ENCODE results near the gene LNX1. TPM values are rescaled to one million over a fixed set of nuclear protein-coding genes. Genes with fewer than 3 reads are reported as not detected.

The LNX1 gene
- total RNA-seq, 1 donor from 2014 or later, result not detected

DNA sequence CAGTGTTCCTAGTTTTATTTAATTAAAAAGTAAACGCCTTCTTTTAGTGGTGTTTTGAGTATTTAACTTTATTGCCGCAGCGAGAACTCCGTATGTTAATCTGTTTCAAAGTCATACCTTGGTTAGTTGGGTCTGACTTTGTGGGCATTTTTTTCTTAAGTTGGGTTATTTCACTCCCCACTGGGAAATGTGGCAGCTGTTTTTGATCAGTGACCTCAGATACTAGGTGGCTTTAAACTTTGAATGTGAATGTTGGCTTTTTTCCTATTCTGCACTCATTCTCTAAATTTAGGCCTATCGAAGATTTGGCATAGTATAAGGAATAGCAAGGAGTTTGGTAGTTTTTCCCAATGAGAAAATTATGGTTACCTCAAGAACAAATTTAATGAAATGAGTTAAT, 127.9 kb downstream of the LNX1 start:
- POLR2A ChIA-PET, result no interaction called here
- peaks cover 8% of the 10 kb centered on the region for H3K9me3 Mint-ChIP-seq
- DNase-seq (no peak), ATAC-seq (ENCODE audit: low read depth) (no peak)
- CTCF ChIA-PET, result no interaction called here
- H3K27ac Mint-ChIP-seq, result no peak overlapping the region
- intact Hi-C loops (cut with micrococcal nuclease), result no loop called here
- TF ChIP-seq, protein P1, sequence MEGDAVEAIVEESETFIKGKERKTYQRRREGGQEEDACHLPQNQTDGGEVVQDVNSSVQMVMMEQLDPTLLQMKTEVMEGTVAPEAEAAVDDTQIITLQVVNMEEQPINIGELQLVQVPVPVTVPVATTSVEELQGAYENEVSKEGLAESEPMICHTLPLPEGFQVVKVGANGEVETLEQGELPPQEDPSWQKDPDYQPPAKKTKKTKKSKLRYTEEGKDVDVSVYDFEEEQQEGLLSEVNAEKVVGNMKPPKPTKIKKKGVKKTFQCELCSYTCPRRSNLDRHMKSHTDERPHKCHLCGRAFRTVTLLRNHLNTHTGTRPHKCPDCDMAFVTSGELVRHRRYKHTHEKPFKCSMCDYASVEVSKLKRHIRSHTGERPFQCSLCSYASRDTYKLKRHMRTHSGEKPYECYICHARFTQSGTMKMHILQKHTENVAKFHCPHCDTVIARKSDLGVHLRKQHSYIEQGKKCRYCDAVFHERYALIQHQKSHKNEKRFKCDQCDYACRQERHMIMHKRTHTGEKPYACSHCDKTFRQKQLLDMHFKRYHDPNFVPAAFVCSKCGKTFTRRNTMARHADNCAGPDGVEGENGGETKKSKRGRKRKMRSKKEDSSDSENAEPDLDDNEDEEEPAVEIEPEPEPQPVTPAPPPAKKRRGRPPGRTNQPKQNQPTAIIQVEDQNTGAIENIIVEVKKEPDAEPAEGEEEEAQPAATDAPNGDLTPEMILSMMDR (IDR thresholded peaks at IDR 0.05), result no peak
- peaks cover 45% of the 10 kb centered on the region for H3K36me3 Mint-ChIP-seq (ENCODE audit: low read depth)
- no peak overlapping the region for H3K4me3 Mint-ChIP-seq
- no peaks in the 10 kb centered on the region for H3K4me1 Mint-ChIP-seq
- no peaks in the 10 kb centered on the region for H3K27me3 Mint-ChIP-seq

DNA sequence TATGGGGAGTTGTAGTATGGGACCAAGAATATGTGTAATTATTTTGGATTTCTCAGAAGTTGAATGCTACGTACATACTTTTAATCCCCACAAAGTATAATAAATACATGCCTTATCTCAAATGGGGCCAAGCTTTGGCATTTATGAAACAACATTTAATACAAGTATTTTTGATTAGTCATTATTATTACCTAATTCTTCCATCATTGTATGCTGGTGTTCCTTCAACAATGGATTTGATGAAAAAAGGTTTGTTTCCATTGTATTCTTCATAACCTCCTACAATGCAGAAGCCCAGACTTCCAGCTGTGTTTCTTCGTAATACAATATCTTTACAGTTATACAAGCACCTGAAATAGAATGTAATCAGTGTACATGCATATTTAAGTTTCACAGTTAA, 130.0 kb downstream of the LNX1 start:
- CTCF ChIA-PET, result no interaction called here
- no peaks in the 10 kb centered on the region for H3K27me3 Mint-ChIP-seq
- H3K4me3 Mint-ChIP-seq, result no peak overlapping the region
- DNase-seq (no peak), ATAC-seq (ENCODE audit: low read depth) (no peak)
- intact Hi-C loops (cut with micrococcal nuclease), result no loop called here
- H3K9me3 Mint-ChIP-seq, result no peaks in the 10 kb centered on the region
- POLR2A ChIA-PET, result no interaction called here
- no peaks in the 10 kb centered on the region for H3K4me1 Mint-ChIP-seq
- H3K36me3 Mint-ChIP-seq (ENCODE audit: low read depth), result peaks cover 58% of the 10 kb centered on the region
- TF ChIP-seq, protein P1 (IDR thresholded peaks at IDR 0.05), result no peak
- H3K27ac Mint-ChIP-seq, result no peak overlapping the region

- no peak overlapping the region for H3K4me3 Mint-ChIP-seq
- no peaks in the 10 kb centered on the region for H3K9me3 Mint-ChIP-seq
- ATAC-seq (ENCODE audit: low read depth) (no peak), DNase-seq (no peak)
- ChIA-PET POLR2A (interaction anchor here (0.7 kb wide), 1 partner anchor 773 kb away, joined by 6 read pairs; no protein-coding TSS in a partner anchor), CTCF (no interaction called here)
- no peak overlapping the region for H3K27ac Mint-ChIP-seq
- no peaks in the 10 kb centered on the region for H3K4me1 Mint-ChIP-seq
- H3K27me3 Mint-ChIP-seq, result no peaks in the 10 kb centered on the region
- intact Hi-C loops (cut with micrococcal nuclease), result no loop called here
- peaks cover 75% of the 10 kb centered on the region for H3K36me3 Mint-ChIP-seq (ENCODE audit: low read depth)
- TF ChIP-seq, protein P1 (IDR thresholded peaks at IDR 0.05), result no peak
Observed at GRCh38 chr4:53459548-53459947, 131.7 kb downstream of the LNX1 start.

DNA sequence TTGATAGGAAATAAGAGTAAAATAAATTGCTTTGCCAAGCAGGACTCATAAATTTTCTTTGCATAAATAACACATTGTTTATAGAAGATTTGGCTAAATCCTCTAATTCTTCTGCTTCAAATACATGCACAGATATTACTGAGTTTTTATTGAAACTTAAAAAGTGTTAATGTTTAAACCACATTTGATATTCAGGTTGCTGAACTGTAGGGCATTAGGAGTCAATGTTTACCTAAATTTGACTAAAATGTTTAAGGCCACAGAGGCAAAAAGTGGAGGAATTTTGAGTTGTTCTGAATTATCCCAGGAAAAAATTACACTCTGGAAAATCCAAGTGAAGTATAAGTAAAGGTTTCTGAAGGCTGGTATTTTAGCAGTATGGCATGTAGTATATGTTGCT, 135.1 kb downstream of the LNX1 start:
- intact Hi-C loops (cut with micrococcal nuclease), result loop anchor here (2.0 kb wide), 1 partner anchor 13 kb away; no protein-coding TSS in a partner anchor
- CTCF ChIA-PET, result no interaction called here
- TF ChIP-seq, protein P1 (IDR thresholded peaks at IDR 0.05), result no peak
- no peaks in the 10 kb centered on the region for H3K9me3 Mint-ChIP-seq
- no peaks in the 10 kb centered on the region for H3K4me1 Mint-ChIP-seq
- H3K27ac Mint-ChIP-seq, result no peak overlapping the region
- H3K36me3 Mint-ChIP-seq (ENCODE audit: low read depth), result peaks cover 85% of the 10 kb centered on the region
- POLR2A ChIA-PET, result no interaction called here
- DNase-seq, result no peak
- H3K4me3 Mint-ChIP-seq, result no peak overlapping the region
- no peaks in the 10 kb centered on the region for H3K27me3 Mint-ChIP-seq
- no peak for ATAC-seq (ENCODE audit: low read depth)

GRCh38 chr4:53455766-53456165, 135.5 kb downstream of the LNX1 start:
- H3K36me3 Mint-ChIP-seq (ENCODE audit: low read depth), result peaks cover 85% of the 10 kb centered on the region
- ATAC-seq (ENCODE audit: low read depth) (no peak), DNase-seq (no peak)
- no peaks in the 10 kb centered on the region for H3K4me1 Mint-ChIP-seq
- no peaks in the 10 kb centered on the region for H3K27me3 Mint-ChIP-seq
- TF ChIP-seq, protein P1 (IDR thresholded peaks at IDR 0.05), result no peak
- ChIA-PET CTCF (no interaction called here), POLR2A (no interaction called here)
- intact Hi-C loops (cut with micrococcal nuclease), result loop anchor here (2.0 kb wide), 1 partner anchor 13 kb away; no protein-coding TSS in a partner anchor
- no peak overlapping the region for H3K4me3 Mint-ChIP-seq
- H3K27ac Mint-ChIP-seq, result no peak overlapping the region
- H3K9me3 Mint-ChIP-seq, result no peaks in the 10 kb centered on the region
